Measurements from ENCODE around the gene NEUROD1.

DNA sequence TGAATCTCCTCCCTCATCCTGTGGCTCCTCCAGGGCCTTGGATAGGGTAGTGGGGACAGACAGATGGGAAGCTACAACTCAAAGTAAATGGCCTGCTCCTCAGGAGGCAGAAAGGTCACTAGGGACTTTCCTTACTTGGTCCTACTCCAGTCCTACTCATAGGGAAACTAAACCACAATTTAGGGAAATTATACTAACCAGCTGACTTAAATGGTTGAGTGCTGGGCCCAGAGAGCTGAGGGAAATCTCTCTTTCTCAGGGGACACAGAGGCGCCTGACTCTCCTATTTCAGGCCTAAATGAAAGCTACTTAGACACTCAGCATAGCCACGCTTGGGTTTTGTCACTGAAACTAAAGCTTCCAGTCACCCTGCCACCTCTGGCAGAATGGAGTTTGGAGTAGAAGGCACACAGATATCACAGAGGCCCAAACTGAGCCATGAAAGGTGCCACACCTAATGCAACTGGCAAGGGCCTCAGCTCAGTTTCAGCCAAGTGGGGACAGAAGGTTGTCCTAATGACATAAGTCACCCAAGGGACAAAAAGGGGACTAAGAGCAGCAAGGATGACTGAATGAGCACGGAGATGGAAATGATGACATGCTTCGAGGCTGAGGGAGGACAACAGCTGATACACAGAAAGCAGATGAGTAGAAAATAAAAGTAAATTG is 47.5 kb downstream of the NEUROD1 start:
- TF ChIP-seq, protein P1, sequence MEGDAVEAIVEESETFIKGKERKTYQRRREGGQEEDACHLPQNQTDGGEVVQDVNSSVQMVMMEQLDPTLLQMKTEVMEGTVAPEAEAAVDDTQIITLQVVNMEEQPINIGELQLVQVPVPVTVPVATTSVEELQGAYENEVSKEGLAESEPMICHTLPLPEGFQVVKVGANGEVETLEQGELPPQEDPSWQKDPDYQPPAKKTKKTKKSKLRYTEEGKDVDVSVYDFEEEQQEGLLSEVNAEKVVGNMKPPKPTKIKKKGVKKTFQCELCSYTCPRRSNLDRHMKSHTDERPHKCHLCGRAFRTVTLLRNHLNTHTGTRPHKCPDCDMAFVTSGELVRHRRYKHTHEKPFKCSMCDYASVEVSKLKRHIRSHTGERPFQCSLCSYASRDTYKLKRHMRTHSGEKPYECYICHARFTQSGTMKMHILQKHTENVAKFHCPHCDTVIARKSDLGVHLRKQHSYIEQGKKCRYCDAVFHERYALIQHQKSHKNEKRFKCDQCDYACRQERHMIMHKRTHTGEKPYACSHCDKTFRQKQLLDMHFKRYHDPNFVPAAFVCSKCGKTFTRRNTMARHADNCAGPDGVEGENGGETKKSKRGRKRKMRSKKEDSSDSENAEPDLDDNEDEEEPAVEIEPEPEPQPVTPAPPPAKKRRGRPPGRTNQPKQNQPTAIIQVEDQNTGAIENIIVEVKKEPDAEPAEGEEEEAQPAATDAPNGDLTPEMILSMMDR (IDR thresholded peaks at IDR 0.05), result no peak
- TF ChIP-seq EP300 (IDR thresholded peaks at IDR 0.05; ENCODE audit: low read depth), result no peak
- TF ChIP-seq POLR2AphosphoS5 (IDR thresholded peaks at IDR 0.05), result no peak
